Natural killer cell (primary cell): ENCODE results near the gene AGXT. TPM values are rescaled to one million over a fixed set of nuclear protein-coding genes. Genes with fewer than 3 reads are reported as not detected.

ENCODE experiments used
- ATAC-seq, 3 donors: fragments of 150-1000 bp in 2 of 3; fragments of 200-7000 bp in 1 of 3; cut with Tn5 transposase; 1 replicate in 1 of 3; 2 replicates in 2 of 3; pipeline ENCODE4 v1.10.0; 2021; ENCODE audit warnings: mild to moderate bottlenecking in 2 of 3, moderate library complexity in 2 of 3
- DNase-seq, 2 donors: peaks; one replicate each; pipeline versions ENCODE4 v3.0.0 to v3.0.0-alpha.2; 2013 to 2021; ENCODE audit warnings: mixed read lengths in 1 of 2
- H3K27ac ChIP-seq: one replicate; pipeline ENCODE4 v1.5.1; 2013; ENCODE audit warnings: mild to moderate bottlenecking, low read length
- H3K27me3 ChIP-seq: one replicate; pipeline ENCODE4 v1.6.1; 2013; ENCODE audit warnings: low read length; ENCODE audit not compliant: control insufficient read depth, insufficient read depth
- H3K36me3 ChIP-seq: one replicate; pipeline ENCODE4 v1.6.1; 2013; ENCODE audit warnings: low read length; ENCODE audit not compliant: control insufficient read depth, insufficient read depth
- H3K4me1 ChIP-seq: one replicate; pipeline ENCODE4 v1.6.1; 2013; ENCODE audit warnings: low read length; ENCODE audit not compliant: control insufficient read depth, insufficient read depth
- H3K4me3 ChIP-seq: one replicate; pipeline ENCODE4 v1.5.1; 2013; ENCODE audit warnings: low read length
- H3K9me3 ChIP-seq: one replicate; pipeline ENCODE4 v1.6.1; 2013; ENCODE audit warnings: low read length; ENCODE audit not compliant: control insufficient read depth, insufficient read depth
- H3K27ac Mint-ChIP-seq, 2 donors: one replicate each; pipeline ENCODE4 v1.8.0; 2022; ENCODE audit warnings: mild to moderate bottlenecking in 2 of 2, mixed read lengths in 2 of 2, moderate library complexity in 1 of 2
- H3K27me3 Mint-ChIP-seq, 2 donors: one replicate each; pipeline ENCODE4 v1.8.0; 2022; ENCODE audit warnings: low read depth in 2 of 2, mixed read lengths in 2 of 2
- H3K36me3 Mint-ChIP-seq: one replicate; pipeline ENCODE4 v1.8.0; 2022; ENCODE audit warnings: mixed read lengths
- H3K4me1 Mint-ChIP-seq, 2 donors: one replicate each; pipeline ENCODE4 v1.8.0; 2022; ENCODE audit warnings: mixed read lengths in 2 of 2
- H3K4me3 Mint-ChIP-seq: one replicate; pipeline ENCODE4 v1.8.0; 2022; ENCODE audit warnings: mild to moderate bottlenecking, moderate library complexity, mixed read lengths
- H3K9me3 Mint-ChIP-seq, 2 donors: one replicate each; pipeline ENCODE4 v1.8.0; 2022; ENCODE audit warnings: mixed read lengths in 2 of 2
- CTCF ChIP-seq: fragments of 200-600 bp; IDR thresholded peaks from one replicate; pipeline ENCODE4 v1.8.0; 2022; ENCODE audit warnings: antibody characterized with exemption
- WGBS: methylation state at CpG from one replicate; pipeline ENCODE4 v1.1.7; 2013; ENCODE audit warnings: missing lambda C conversion rate; ENCODE audit not compliant: insufficient coverage; 5-methylcytosine and 5-hydroxymethylcytosine counted together
- intact Hi-C: fragments of 100-400 bp; cut with micrococcal nuclease; formaldehyde crosslinking; loops from one replicate; pipeline ENCODE4 v1.14.2; 2022
- total RNA-seq, 4 donors: library from RNA; stranded (reverse); fragments of 120-200 nt in 1 of 4; gene quantifications; one replicate each; pipeline versions ENCODE4 v1.2.3 to v1.2.4, GENCODE V29; 2013 to 2022

The AGXT gene
- total RNA-seq, 3 donors from 2014 or later (not counting 1 experiment from before 2014, with no cell fraction given): not detected

GRCh38 chr2:240846873-240847595 lies 21.6 kb upstream of the AGXT start:
- 90% methylated on average over 4 of the region's 5 CpGs for WGBS
- Mint-ChIP-seq H3K27me3 (peaks cover 0 to 14% of the 10 kb centered on the region in 2 donors), H3K4me3 (no peak overlapping the region), H3K36me3 (no peaks in the 10 kb centered on the region), H3K27ac (no peak overlapping the region), H3K9me3 (no peaks in the 10 kb centered on the region), H3K4me1 (no peaks in the 10 kb centered on the region)
- Histone ChIP-seq H3K4me1 (no peaks in the 10 kb centered on the region), H3K27ac (no peak overlapping the region), H3K36me3 (no peaks in the 10 kb centered on the region), H3K9me3 (no peaks in the 10 kb centered on the region), H3K4me3 (no peak overlapping the region), H3K27me3 (no peaks in the 10 kb centered on the region)
- DNase-seq (no peak), ATAC-seq (no peak)
- intact Hi-C loops: no loop called here
- no peak for TF ChIP-seq CTCF

- H3K36me3 ChIP-seq: no peaks in the 10 kb centered on the region
- Mint-ChIP-seq H3K9me3 (no peaks in the 10 kb centered on the region), H3K27ac (no peak overlapping the region), H3K4me1 (no peaks in the 10 kb centered on the region), H3K4me3 (no peak overlapping the region), H3K36me3 (no peaks in the 10 kb centered on the region), H3K27me3 (peaks cover 0 to 14% of the 10 kb centered on the region in 2 donors)
- H3K4me3 ChIP-seq: no peak overlapping the region
- intact Hi-C loops: no loop called here
- no peaks in the 10 kb centered on the region for H3K27me3 ChIP-seq
- H3K9me3 ChIP-seq: no peaks in the 10 kb centered on the region
- ATAC-seq (no peak), DNase-seq (no peak)
- H3K4me1 ChIP-seq: no peaks in the 10 kb centered on the region
- no peak for TF ChIP-seq CTCF
- 95% methylated on average over 13 of the region's 13 CpGs for WGBS
- H3K27ac ChIP-seq: no peak overlapping the region
Observed at GRCh38 chr2:240847817-240848216, 20.8 kb upstream of the AGXT start.

GRCh38 chr2:240848900-240849680 lies 19.5 kb upstream of the AGXT start:
- H3K4me3 ChIP-seq: no peak overlapping the region
- H3K4me1 ChIP-seq: no peaks in the 10 kb centered on the region
- peaks cover 1% of the 10 kb centered on the region for H3K9me3 ChIP-seq
- peaks cover under 1 to 1% of the 10 kb centered on the region in 2 donors for H3K9me3 Mint-ChIP-seq
- H3K27ac Mint-ChIP-seq: no peak overlapping the region
- no peak overlapping the region for H3K4me3 Mint-ChIP-seq
- 80% methylated on average over 12 of the region's 12 CpGs for WGBS
- no peaks in the 10 kb centered on the region for H3K36me3 ChIP-seq
- H3K4me1 Mint-ChIP-seq: no peaks in the 10 kb centered on the region
- no peaks in the 10 kb centered on the region for H3K27me3 ChIP-seq
- peaks cover 0 to 13% of the 10 kb centered on the region in 2 donors for H3K27me3 Mint-ChIP-seq
- DNase-seq (no peak), ATAC-seq (no peak)
- no peak overlapping the region for H3K27ac ChIP-seq
- H3K36me3 Mint-ChIP-seq: peaks cover 3% of the 10 kb centered on the region
- no peak for TF ChIP-seq CTCF
- intact Hi-C loops: no loop called here
